GM19043 (cell line): ENCODE results near the gene SPATA31A1.
"Not testable (repeated sequence)": the region's sequence is repeated elsewhere in the genome, so short reads cannot be mapped to it uniquely, and the experiment has no call there.

Experiments
- ATAC-seq: cut with Tn5 transposase; IDR thresholded peaks from one replicate; pipeline ENCODE4 v1.9.1; 2021; ENCODE audit warnings: low read depth; ENCODE audit not compliant: unreplicated experiment

SPATA31A1 gene

DNA sequence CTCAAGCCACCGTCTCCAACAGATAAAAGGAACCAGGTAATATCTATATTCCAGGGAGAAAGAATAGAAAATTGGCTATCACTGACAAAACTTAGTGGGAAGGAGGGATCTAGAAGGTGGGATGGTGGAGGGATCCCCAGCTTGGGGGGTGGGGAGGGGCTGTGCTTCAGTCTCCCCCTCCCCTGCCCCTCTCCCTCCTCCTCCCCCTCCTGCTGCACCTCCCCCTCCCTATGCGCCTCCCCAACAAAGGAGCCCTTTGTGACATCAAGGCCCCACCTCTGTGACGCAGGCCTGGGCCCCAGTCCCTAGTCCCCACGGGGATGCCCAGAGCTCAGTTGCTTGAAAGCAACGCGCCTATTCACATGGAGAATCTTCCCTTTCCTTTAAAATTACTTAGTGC, at the start of gene SPATA31A1:
Gene SPATA31A1 (plus strand): TSS at position 301 of the 400 bp plus-strand sequence. CDS start 62 bp downstream, at position 363.
- not testable (repeated sequence) for ATAC-seq

DNA sequence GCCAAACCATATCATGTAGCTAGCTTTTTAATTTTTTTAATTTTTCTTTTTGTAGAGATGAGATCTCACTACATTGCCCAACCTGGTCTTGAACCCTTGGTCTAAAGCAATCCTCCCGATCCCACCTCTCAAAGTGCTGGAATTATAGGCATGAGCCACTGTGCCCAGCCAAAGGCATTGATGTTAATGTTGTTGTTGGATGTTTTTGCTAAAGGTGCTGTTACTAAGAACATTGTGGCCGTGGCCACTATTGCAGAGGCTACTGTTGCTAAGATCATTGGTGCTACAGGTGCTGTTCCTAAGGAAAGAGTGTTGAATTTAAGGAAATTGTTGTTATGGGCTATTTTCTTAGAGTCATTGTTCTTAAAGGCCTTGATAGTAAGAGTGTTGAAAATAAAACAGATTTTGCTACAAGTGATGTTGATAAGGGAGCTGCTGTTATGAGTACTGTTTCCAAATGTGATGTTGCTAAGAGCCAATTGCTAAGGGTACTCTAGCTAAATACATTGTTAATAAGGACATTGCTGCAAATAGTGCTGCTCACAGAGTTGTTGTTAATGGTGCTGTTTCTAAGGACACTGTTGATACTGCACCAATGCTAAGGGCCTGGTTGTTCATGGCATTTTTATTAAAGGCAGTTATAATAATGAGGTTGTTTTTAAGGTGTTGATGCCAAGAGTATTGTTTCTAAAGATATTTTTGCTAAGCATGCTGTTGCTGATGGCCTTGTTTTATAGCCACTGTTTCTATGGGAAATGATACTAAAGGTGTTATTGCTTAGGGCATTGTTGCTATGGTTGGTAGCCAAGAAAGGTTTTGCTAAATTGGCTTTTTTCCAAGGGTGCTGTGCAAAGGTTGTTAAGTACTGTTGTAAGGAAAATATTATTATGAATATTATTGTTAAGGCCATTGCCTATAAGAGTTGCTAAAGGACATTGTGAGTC, 52.1 kb downstream of the SPATA31A1 start:
- ATAC-seq = not testable (repeated sequence)

DNA sequence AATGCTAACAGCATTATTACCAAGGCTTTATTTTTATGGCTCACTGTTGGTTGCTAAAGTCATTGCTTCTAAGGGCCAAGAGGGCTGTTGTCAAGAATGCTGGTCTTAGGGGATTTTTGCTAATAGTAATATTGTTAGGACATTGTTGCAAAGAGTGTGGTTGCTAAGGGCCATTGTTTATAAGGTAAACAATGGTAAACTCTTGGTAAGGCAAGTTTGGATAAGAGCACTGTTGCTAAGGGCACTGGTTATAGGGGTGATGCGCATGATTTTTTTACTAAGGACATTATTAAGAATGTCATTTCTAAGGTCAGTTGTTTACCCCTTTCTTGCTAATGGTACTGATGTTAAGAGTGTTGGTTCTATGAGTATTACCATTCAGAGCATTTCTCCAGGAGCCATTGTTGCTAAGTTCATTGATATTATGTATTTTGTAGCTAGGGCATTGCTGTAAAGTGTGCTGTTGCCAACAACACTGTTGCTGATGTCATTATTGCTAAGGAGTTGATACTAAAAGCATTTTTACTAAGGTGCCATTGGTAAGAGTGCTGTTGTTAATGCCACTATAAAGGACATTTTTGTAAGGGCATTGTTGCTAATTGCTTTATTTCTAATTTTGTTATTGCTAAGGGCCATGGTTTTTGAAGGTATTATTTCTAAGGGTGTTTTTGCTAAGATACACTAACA, 55.9 kb downstream of the SPATA31A1 start:
- ATAC-seq = not testable (repeated sequence)
